Karpas-422 (cell line): ENCODE results near the gene RBM22. TPM values are rescaled to one million over a fixed set of nuclear protein-coding genes. Genes with fewer than 3 reads are reported as not detected.

ENCODE experiments used
- DNase-seq: peaks from one replicate; pipeline ENCODE4 v3.0.0-alpha.2; 2015
- H2AFZ ChIP-seq: fragments of 200-600 bp; sonication (generic); 2 replicates; pipeline ENCODE4 v1.6.1; 2014; ENCODE audit warnings: antibody characterized with exemption, low read length, mixed read lengths
- H3K27ac ChIP-seq: fragments of 200-600 bp; sonication (generic); 2 replicates; pipeline ENCODE4 v1.5.1; 2014; ENCODE audit warnings: mild to moderate bottlenecking, low read length, moderate library complexity
- H3K27me3 ChIP-seq: fragments of 200-600 bp; sonication (generic); 2 replicates; pipeline ENCODE4 v1.6.1; 2014; ENCODE audit warnings: low read length, mixed read lengths
- H3K36me3 ChIP-seq: fragments of 200-600 bp; sonication (generic); 2 replicates; pipeline ENCODE4 v1.6.1; 2014; ENCODE audit warnings: low read length, mixed read lengths; ENCODE audit not compliant: insufficient read depth
- H3K4me1 ChIP-seq: fragments of 200-600 bp; sonication (generic); 2 replicates; pipeline ENCODE4 v1.6.1; 2014; ENCODE audit warnings: mild to moderate bottlenecking, low read length, mixed read lengths
- H3K4me2 ChIP-seq: fragments of 200-600 bp; sonication (generic); 2 replicates; pipeline ENCODE4 v1.6.1; 2014; ENCODE audit warnings: low read length, low read depth, mild to moderate bottlenecking; ENCODE audit not compliant: poor library complexity, severe bottlenecking
- H3K4me3 ChIP-seq: fragments of 200-600 bp; sonication (generic); 2 replicates; pipeline ENCODE4 v1.5.1; 2014; ENCODE audit warnings: mild to moderate bottlenecking, antibody characterized with exemption, low read length, mixed read lengths
- H3K79me2 ChIP-seq: fragments of 200-600 bp; sonication (generic); 2 replicates; pipeline ENCODE4 v1.6.1; 2014; ENCODE audit warnings: mild to moderate bottlenecking, low read length, mixed read lengths
- H3K9ac ChIP-seq: fragments of 200-600 bp; sonication (generic); 2 replicates; pipeline ENCODE4 v1.6.0; 2014; ENCODE audit warnings: low read length
- H3K9me2 ChIP-seq: fragments of 200-600 bp; sonication (generic), shearing (Covaris generic); replicated peaks from 2 replicates; pipeline ENCODE4 v1.6.0; 2014; ENCODE audit warnings: mild to moderate bottlenecking, low read length, moderate library complexity; ENCODE audit not compliant: insufficient read depth
- H3K9me3 ChIP-seq: fragments of 300-700, 200-600 bp; sonication (generic); 2 replicates; pipeline ENCODE4 v1.6.1; 2014; ENCODE audit warnings: low read length, mixed read lengths
- H4K20me1 ChIP-seq: fragments of 200-600 bp; sonication (generic); 2 replicates; pipeline ENCODE4 v1.6.1; 2014; ENCODE audit warnings: mild to moderate bottlenecking, antibody characterized with exemption, low read length, low read depth; ENCODE audit not compliant: insufficient read depth
- total RNA-seq: library from RNA; depleted of rRNA; stranded (reverse); fragments of >200 nt; shearing (Covaris generic); gene quantifications from 2 replicates; pipeline ENCODE4 v1.2.3, GENCODE V29; 2014; ENCODE audit warnings: low replicate concordance

The RBM22 gene
- total RNA-seq, 1 experiment from 2014 or later = 53.2 TPM

GRCh38 chr5:150671509-150672236, 29.2 kb downstream of the RBM22 start:
- no peaks in the 10 kb centered on the region for H3K36me3 ChIP-seq
- H4K20me1 ChIP-seq = no peaks in the 10 kb centered on the region
- H3K4me1 ChIP-seq = no peaks in the 10 kb centered on the region
- no peaks in the 10 kb centered on the region for H3K9me3 ChIP-seq
- no peak overlapping the region for H2AFZ ChIP-seq
- no peak for DNase-seq
- no peak overlapping the region for H3K27ac ChIP-seq
- H3K4me2 ChIP-seq = no peak overlapping the region
- no peak overlapping the region for H3K9ac ChIP-seq
- no peak overlapping the region for H3K4me3 ChIP-seq
- H3K9me2 ChIP-seq = no peaks in the 10 kb centered on the region
- no peaks in the 10 kb centered on the region for H3K27me3 ChIP-seq
- H3K79me2 ChIP-seq = no peaks in the 10 kb centered on the region

- no peak overlapping the region for H3K27ac ChIP-seq
- no peak overlapping the region for H2AFZ ChIP-seq
- H3K4me3 ChIP-seq = no peak overlapping the region
- no peaks in the 10 kb centered on the region for H3K27me3 ChIP-seq
- no peaks in the 10 kb centered on the region for H3K36me3 ChIP-seq
- no peaks in the 10 kb centered on the region for H3K9me3 ChIP-seq
- H3K4me1 ChIP-seq = no peaks in the 10 kb centered on the region
- DNase-seq = no peak
- H3K9ac ChIP-seq = no peak overlapping the region
- H4K20me1 ChIP-seq = no peaks in the 10 kb centered on the region
- H3K79me2 ChIP-seq = no peaks in the 10 kb centered on the region
- no peaks in the 10 kb centered on the region for H3K9me2 ChIP-seq
- no peak overlapping the region for H3K4me2 ChIP-seq
These were observed 29.9 kb downstream of the RBM22 start for GRCh38 chr5:150670948-150671310.

- no peak for DNase-seq
- H3K9ac ChIP-seq = no peak overlapping the region
- no peak overlapping the region for H2AFZ ChIP-seq
- no peaks in the 10 kb centered on the region for H4K20me1 ChIP-seq
- H3K79me2 ChIP-seq = no peaks in the 10 kb centered on the region
- H3K4me3 ChIP-seq = no peak overlapping the region
- no peaks in the 10 kb centered on the region for H3K4me1 ChIP-seq
- H3K4me2 ChIP-seq = no peak overlapping the region
- H3K9me3 ChIP-seq = no peaks in the 10 kb centered on the region
- no peaks in the 10 kb centered on the region for H3K36me3 ChIP-seq
- H3K9me2 ChIP-seq = no peaks in the 10 kb centered on the region
- H3K27me3 ChIP-seq = no peaks in the 10 kb centered on the region
- no peak overlapping the region for H3K27ac ChIP-seq
These were observed 30.5 kb downstream of the RBM22 start for GRCh38 chr5:150670275-150670947.

GRCh38 chr5:150665044-150665443, 35.8 kb downstream of the RBM22 start:
- no peak overlapping the region for H3K27ac ChIP-seq
- no peaks in the 10 kb centered on the region for H3K27me3 ChIP-seq
- H3K9me3 ChIP-seq = no peaks in the 10 kb centered on the region
- H3K9me2 ChIP-seq = no peaks in the 10 kb centered on the region
- H3K79me2 ChIP-seq = no peaks in the 10 kb centered on the region
- DNase-seq = no peak
- no peaks in the 10 kb centered on the region for H4K20me1 ChIP-seq
- H3K4me1 ChIP-seq = no peaks in the 10 kb centered on the region
- H3K4me2 ChIP-seq = no peak overlapping the region
- H3K4me3 ChIP-seq = no peak overlapping the region
- no peaks in the 10 kb centered on the region for H3K36me3 ChIP-seq
- no peak overlapping the region for H3K9ac ChIP-seq
- no peak overlapping the region for H2AFZ ChIP-seq

- H3K9ac ChIP-seq = no peak overlapping the region
- DNase-seq = no peak
- H4K20me1 ChIP-seq = no peaks in the 10 kb centered on the region
- H3K4me1 ChIP-seq = no peaks in the 10 kb centered on the region
- H3K79me2 ChIP-seq = no peaks in the 10 kb centered on the region
- H3K4me2 ChIP-seq = no peak overlapping the region
- H3K4me3 ChIP-seq = no peak overlapping the region
- H3K36me3 ChIP-seq = no peaks in the 10 kb centered on the region
- no peaks in the 10 kb centered on the region for H3K9me3 ChIP-seq
- no peaks in the 10 kb centered on the region for H3K27me3 ChIP-seq
- H2AFZ ChIP-seq = no peak overlapping the region
- H3K27ac ChIP-seq = no peak overlapping the region
- no peaks in the 10 kb centered on the region for H3K9me2 ChIP-seq
These were observed 36.9 kb downstream of the RBM22 start for GRCh38 chr5:150663936-150664335.

- no peak overlapping the region for H2AFZ ChIP-seq
- H3K27me3 ChIP-seq = no peaks in the 10 kb centered on the region
- no peaks in the 10 kb centered on the region for H3K9me2 ChIP-seq
- no peak overlapping the region for H3K4me2 ChIP-seq
- no peaks in the 10 kb centered on the region for H3K4me1 ChIP-seq
- H3K79me2 ChIP-seq = no peaks in the 10 kb centered on the region
- DNase-seq = no peak
- H3K9ac ChIP-seq = no peak overlapping the region
- no peaks in the 10 kb centered on the region for H4K20me1 ChIP-seq
- no peak overlapping the region for H3K4me3 ChIP-seq
- H3K9me3 ChIP-seq = no peaks in the 10 kb centered on the region
- H3K27ac ChIP-seq = no peak overlapping the region
- H3K36me3 ChIP-seq = no peaks in the 10 kb centered on the region
These were observed 37.9 kb downstream of the RBM22 start for GRCh38 chr5:150662731-150663516.

GRCh38 chr5:150661821-150662596, 38.9 kb downstream of the RBM22 start:
- Histone ChIP-seq H3K27me3 (no peaks in the 10 kb centered on the region), H3K9ac (no peak overlapping the region), H3K9me3 (no peaks in the 10 kb centered on the region), H3K4me1 (peaks cover 3% of the 10 kb centered on the region), H3K36me3 (no peaks in the 10 kb centered on the region), H4K20me1 (no peaks in the 10 kb centered on the region), H3K4me3 (no peak overlapping the region), H3K9me2 (no peaks in the 10 kb centered on the region), H3K79me2 (no peaks in the 10 kb centered on the region), H3K27ac (no peak overlapping the region), H3K4me2 (no peak overlapping the region), H2AFZ (no peak overlapping the region)
- no peak for DNase-seq

GRCh38 chr5:150661086-150661485, 39.8 kb downstream of the RBM22 start, which contains the start of gene MYOZ3:
TSS of gene MYOZ3 (plus strand) at chr5:150661251. CDS start at chr5:150662942, 1,691 bp downstream.
- Histone ChIP-seq H3K79me2 (no peaks in the 10 kb centered on the region), H3K4me2 (no peak within 1 kb of the TSS), H3K36me3 (no peaks in the 10 kb centered on the region), H3K4me1 (peaks cover 10% of the 10 kb centered on the region), H3K9me2 (no peaks in the 10 kb centered on the region), H3K4me3 (no peak within 1 kb of the TSS), H3K9me3 (no peaks in the 10 kb centered on the region), H2AFZ (no peak within 1 kb of the TSS), H4K20me1 (no peaks in the 10 kb centered on the region), H3K27me3 (no peaks in the 10 kb centered on the region), H3K9ac (no peak within 1 kb of the TSS), H3K27ac (no peak within 1 kb of the TSS)
- DNase-seq = no peak
